GM06990 (cell line): ENCODE data around the gene ZCWPW1.
"Not testable (repeated sequence)": the region's sequence is repeated elsewhere in the genome, so short reads cannot be mapped to it uniquely, and the experiment has no call there.

Source experiments
- DNase-seq: peaks from one replicate; pipeline ENCODE4 v3.0.0-alpha.2; 2011; ENCODE audit not compliant: insufficient read length; ENCODE audit errors: extremely low read depth
- H3K27me3 ChIP-seq: replicated peaks from 2 replicates; pipeline ENCODE4 v1.6.0; 2011; ENCODE audit warnings: low read length; ENCODE audit not compliant: control insufficient read depth, insufficient read depth
- H3K36me3 ChIP-seq: 2 replicates; pipeline ENCODE4 v1.5.1; 2011; ENCODE audit warnings: low read length; ENCODE audit not compliant: control insufficient read depth, insufficient read depth
- H3K4me3 ChIP-seq: replicated peaks from 2 replicates; pipeline ENCODE4 v1.5.1; 2011; ENCODE audit warnings: low read depth, mild to moderate bottlenecking, control low read depth, low read length
- TF ChIP-seq, protein P1 (sequence below): IDR thresholded peaks from 2 replicates; pipeline ENCODE4 v1.5.1; 2011; ENCODE audit warnings: low read length, control low read depth, mild to moderate bottlenecking, inconsistent platforms; ENCODE audit not compliant: insufficient read depth, poor library complexity, severe bottlenecking

Gene ZCWPW1

DNA sequence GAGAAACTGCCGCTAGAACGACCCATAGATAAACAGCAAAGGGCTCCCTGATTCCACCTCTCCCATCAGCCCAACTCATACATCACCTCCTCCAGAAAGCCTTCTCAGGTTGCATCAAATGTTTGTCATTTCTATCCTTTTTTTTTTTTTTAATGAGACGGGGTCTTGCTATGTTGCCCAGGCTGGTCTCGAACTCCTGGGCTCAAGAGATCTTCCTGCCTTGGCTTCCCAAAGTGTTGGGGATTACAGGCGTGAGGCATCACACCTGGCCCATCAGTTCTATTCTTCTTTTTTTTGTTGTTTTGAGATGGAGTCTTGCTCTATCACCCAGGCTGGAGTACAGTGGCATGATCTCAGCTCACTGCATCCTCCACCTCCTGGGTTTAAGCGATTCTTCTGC is 28.5 kb upstream of the ZCWPW1 start:
- TF ChIP-seq, protein P1, sequence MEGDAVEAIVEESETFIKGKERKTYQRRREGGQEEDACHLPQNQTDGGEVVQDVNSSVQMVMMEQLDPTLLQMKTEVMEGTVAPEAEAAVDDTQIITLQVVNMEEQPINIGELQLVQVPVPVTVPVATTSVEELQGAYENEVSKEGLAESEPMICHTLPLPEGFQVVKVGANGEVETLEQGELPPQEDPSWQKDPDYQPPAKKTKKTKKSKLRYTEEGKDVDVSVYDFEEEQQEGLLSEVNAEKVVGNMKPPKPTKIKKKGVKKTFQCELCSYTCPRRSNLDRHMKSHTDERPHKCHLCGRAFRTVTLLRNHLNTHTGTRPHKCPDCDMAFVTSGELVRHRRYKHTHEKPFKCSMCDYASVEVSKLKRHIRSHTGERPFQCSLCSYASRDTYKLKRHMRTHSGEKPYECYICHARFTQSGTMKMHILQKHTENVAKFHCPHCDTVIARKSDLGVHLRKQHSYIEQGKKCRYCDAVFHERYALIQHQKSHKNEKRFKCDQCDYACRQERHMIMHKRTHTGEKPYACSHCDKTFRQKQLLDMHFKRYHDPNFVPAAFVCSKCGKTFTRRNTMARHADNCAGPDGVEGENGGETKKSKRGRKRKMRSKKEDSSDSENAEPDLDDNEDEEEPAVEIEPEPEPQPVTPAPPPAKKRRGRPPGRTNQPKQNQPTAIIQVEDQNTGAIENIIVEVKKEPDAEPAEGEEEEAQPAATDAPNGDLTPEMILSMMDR, result no peak
- no peak for DNase-seq
- H3K36me3 ChIP-seq, result peaks cover 2% of the 10 kb centered on the region
- H3K27me3 ChIP-seq, result no peaks in the 10 kb centered on the region
- H3K4me3 ChIP-seq, result no peak overlapping the region

DNA sequence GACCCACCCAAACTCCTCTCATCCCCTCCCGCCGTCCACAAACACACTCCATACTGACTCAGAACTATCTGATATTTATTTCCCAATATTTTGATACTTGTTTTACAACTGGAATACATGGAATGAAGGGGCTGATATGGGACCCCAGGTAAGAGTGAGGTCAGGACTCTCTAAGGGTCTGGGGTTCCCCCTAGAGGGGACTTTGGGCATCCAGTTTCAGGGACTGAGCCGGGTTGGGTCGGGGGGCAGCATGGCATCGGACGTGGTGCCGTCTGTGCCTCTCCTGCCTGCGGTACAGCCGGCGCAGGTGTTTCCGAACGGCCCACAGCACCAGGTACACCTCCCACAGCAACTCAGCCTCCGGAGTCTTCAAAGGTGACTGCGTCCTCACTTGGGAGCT is 28.1 kb upstream of the ZCWPW1 start:
- H3K36me3 ChIP-seq, result peaks cover 2% of the 10 kb centered on the region
- TF ChIP-seq, protein P1, result no peak
- DNase-seq, result no peak
- H3K27me3 ChIP-seq, result no peaks in the 10 kb centered on the region
- no peak overlapping the region for H3K4me3 ChIP-seq

DNA sequence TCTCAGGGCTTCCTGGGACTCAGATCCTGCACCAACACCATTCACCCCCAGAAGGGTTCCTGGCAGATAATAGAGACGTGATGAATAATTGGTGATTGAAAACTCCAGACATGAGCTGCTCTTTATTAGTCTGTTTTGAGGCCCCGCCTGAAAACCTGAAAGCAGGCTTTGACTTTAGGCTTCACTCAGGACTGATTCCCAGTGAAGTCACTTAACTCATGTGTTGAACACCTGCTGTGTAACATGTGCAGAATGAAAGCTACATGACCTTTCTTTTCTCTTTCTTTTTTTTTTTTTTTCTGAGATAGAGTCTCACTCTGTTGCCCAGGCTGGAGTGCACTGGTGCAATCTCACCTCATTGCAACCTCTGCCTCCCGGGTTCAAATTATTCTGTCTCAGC is 26.7 kb upstream of the ZCWPW1 start:
- Histone ChIP-seq H3K27me3 (no peaks in the 10 kb centered on the region), H3K36me3 (peaks cover 2% of the 10 kb centered on the region), H3K4me3 (no peak overlapping the region)
- TF ChIP-seq, protein P1, result no peak
- DNase-seq, result no peak

DNA sequence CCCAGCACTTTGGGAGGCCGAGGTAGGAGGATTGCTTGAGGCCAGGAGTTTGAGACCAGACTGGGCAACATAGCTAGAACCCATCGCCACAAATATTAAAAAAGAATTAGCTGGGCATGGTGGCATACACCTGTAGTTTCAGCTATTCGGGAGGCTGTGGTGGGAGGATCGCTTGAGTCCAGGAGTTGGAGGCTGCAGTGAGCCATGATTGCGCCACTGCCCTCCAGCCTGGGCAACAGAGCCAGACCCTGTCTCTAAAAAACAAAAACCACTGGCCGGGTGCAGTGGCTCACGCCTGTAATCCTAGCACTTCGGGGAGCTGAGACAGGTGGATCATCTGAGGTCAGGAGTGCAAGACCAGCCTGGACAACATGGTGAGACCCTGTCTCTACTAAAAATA is 25.4 kb upstream of the ZCWPW1 start:
- H3K36me3 ChIP-seq, H3K4me3 ChIP-seq, DNase-seq, H3K27me3 ChIP-seq: not testable (repeated sequence)

DNA sequence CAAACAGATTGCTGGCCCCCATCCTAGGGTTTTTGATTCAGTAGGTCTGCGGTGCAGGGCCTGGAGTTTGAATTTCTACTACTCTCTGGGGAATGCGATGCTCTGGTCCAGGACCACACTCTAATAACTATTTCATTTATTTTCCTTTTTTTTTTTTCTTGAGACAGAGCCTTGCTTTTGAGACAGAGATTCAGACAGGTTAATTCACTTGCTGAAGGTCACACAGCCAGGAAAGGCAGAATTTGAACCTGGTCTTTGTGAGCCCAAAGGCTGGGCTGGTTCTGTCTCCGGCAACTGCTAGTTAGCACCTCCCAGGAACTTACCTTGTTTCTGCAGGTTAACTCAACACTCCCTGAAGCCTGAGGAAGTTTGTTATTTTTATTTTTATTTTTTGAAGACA is 24.0 kb upstream of the ZCWPW1 start:
- peaks cover 2% of the 10 kb centered on the region for H3K36me3 ChIP-seq

DNA sequence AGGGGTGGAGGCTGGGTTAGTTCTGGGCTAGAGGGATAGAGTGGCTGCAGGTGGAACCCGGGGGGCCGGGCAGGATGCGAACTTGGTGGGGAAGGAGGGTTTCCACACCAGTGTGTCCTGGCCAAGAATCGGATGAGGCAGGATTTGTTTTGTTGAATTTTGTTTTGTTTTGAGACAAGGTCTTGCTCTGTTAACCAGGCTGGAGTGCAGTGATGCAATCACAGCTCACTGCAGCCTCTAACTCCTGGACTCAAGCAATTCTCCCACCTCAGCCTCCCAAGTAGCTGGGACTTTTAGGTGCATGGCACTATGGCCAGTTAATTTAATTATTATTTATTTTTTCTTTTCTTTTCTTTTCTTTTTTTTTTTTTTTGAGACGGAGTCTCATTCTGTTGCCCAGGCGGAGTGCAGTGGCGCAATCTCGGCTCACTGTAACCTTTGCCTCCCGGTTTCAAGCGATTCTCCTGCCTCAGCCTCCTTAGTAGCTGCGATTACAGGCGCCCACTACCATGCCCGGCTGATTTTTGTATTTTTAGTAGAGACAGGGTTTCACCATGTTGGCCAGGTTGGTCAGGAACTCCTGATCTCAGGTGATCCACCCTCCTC is 20.8 kb upstream of the ZCWPW1 start:
- no peaks in the 10 kb centered on the region for H3K27me3 ChIP-seq
- no peak overlapping the region for H3K4me3 ChIP-seq
- no peak for DNase-seq
- TF ChIP-seq, protein P1, result no peak
- H3K36me3 ChIP-seq, result no peaks in the 10 kb centered on the region

More for the DNA sequence above, 24.0 kb upstream of the ZCWPW1 start:
- Histone ChIP-seq H3K27me3 (no peaks in the 10 kb centered on the region), H3K4me3 (no peak overlapping the region)
- TF ChIP-seq, protein P1, result no peak
- DNase-seq, result no peak

DNA sequence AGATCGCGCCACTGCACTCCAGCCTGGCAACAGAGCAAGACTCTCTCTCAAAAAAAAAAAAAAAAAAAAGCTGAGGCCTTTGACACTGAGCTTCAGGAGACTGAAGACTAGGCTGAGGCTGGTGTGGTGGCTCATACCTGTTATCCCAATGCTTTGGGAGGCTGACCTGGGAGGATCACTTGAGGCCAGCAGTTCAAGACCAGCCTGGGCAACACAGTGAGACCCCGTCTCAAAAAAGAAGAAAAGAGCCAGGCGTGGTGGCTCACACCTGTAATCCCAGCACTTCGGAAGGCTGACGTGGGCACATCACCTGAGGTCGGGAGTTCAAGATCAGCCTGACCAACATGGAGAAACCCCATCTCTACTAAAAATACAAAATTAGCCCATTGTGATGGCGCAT is 18.9 kb upstream of the ZCWPW1 start:
- H3K27me3 ChIP-seq, DNase-seq, H3K4me3 ChIP-seq, H3K36me3 ChIP-seq: not testable (repeated sequence)
